GM12892 (cell line): ENCODE results near the gene SDHA.

ENCODE experiments used
- POLR2A ChIP-seq: IDR thresholded peaks from 2 replicates; pipeline ENCODE4 v1.6.1; 2011; ENCODE audit warnings: low read depth, low read length, control low read depth
- TAF1 ChIP-seq: IDR thresholded peaks from 2 replicates; pipeline ENCODE4 v1.6.1; 2011; ENCODE audit warnings: low read depth, mild to moderate bottlenecking, control low read depth, low read length, borderline replicate concordance

GRCh38 chr5:206406-206805 is 11.7 kb upstream of the SDHA start:
- TF ChIP-seq TAF1 (no peak), POLR2A (no peak)
